HG02852 (cell line): ENCODE data around the gene BCAS3.

Source experiments
- ATAC-seq: cut with Tn5 transposase; IDR thresholded peaks from one replicate; pipeline ENCODE4 v1.9.1; 2021; ENCODE audit warnings: mild to moderate bottlenecking, moderate library complexity; ENCODE audit not compliant: unreplicated experiment

The BCAS3 gene

DNA sequence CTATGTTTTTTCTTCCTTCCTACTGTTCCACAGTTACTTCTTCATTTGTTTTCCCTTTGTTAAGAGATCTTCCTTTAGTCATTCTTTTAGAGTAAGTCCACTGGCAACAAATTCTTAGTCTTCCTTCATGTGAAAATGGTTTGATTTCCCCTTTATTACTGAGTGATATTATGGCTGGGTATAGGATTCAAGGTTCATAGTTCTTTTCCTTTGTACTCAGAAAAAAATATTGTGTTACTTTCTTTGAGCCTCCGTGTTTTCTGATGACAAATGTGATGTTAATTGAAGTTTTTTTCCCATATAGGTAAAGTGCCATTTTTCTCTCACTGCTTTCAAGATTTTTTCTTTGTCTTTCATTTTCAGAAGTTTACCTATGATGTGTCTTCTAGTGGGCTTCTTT is 438.9 kb downstream of the BCAS3 start:
- ATAC-seq: no peak

DNA sequence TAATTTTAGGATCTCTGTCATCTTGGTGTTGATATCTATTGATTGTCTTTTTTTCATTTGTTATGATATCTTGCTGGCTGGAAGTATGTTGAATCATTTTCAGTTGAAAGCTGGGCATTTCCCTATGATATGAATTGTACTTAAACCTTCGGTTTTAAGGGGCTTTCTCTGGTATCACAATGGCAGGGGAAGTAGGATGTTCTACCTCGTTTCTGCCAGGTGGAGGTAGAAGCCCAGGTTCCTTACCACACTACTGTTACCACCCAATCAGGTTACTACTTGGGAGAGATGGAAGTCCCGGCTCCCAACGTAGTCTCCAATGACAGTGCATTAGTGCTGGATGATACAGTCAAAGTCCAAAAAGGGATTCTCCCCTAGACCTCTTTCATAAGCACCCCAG is 440.3 kb downstream of the BCAS3 start:
- ATAC-seq: no peak

DNA sequence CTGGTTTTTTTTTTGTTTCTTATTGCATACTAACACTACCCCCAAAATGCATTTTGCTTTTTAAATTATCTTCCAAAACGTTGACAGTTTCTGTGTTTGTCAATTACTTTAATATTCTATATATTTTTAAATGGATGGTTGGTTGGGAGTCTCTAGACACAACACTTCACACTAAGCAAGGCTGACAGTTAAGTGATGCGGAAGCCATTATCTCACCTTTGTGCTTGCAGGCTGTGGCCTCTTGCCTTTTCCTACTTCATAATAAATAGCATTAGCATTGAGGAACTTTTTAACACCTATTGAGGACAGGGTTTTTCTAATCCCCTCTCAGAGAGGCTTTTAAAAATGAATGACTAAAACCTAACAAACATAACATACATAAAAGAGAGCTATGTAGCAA is 441.2 kb downstream of the BCAS3 start:
- ATAC-seq: no peak

DNA sequence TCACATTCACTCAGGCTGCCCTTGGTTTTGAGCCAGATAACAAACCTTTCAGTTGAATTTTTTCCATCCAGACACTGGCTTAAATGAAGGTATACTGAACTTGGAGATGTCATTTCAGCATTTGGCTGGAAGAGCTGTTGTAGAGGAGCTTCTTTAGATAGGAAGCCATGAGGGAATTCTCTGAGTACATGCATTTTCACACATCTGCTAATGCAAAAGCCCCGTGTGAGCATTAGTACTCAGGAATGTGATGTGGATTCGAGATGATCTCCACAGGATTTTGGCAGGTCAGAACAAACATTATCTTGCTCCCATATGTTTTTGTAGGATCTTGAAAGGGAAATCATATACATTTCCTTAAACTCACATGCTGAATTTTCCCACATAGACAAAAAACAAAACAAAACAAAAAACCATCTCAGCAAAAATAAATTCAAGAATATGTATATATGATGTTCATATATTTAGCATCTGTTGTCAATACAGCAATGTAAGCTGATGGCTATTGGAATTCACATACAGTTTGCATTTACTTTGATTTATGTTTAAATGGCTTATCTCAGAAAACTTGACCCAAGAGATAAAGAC is 444.8 kb downstream of the BCAS3 start:
- ATAC-seq: no peak

DNA sequence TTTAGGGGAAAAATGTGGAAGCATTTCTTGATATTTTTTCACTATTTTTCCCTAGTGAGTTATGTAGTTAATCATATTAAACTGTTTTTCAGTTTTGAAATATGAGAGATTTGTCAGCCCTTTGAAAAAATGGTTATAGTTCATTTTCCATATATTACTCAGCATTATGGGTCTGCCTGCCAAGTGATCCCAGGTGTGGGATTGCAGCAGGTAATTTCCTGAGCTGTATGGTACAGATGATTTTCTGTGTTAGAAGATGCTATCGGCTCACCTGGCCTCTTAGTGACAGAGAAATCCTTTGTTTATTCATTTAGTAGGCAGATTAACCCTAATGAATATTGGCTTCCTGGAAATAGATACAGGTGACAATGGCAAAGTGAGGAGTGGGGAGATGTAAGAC is 446.9 kb downstream of the BCAS3 start:
- ATAC-seq: no peak

DNA sequence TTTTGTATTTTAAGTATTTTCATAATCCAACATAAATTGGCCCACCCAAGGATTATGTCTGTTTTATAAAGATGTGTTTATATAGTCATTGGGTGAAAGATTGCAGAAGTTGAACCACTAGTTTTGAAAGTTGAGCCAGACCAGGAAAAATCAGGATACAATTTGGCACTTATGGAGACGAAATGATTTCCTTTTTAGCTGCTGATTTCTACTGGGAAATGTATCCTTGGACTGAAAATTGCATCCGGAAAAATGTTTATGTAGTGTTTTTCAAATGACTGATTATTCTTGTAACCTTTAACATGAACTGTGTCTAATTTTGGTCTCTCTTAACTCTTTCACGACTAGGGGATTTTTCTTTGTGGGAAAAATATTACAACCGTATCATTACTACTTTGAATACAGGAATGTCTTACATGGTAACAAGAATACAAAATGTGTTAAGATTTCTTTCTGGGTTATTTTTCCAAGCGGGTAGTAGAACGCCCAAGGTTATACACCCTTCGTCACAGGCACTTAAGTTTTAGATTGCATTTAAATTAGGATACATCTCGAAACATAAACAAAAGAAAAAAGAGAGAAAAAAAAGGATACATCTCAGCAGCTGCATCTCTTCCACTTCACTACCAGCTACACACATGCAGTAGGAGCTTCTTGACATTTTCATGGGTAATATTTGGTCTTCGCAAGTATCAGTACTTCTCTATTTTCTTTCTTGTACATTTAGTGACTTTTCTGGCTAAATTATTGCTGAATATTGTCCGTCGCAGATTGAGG is 449.0 kb downstream of the BCAS3 start:
- no peak for ATAC-seq

DNA sequence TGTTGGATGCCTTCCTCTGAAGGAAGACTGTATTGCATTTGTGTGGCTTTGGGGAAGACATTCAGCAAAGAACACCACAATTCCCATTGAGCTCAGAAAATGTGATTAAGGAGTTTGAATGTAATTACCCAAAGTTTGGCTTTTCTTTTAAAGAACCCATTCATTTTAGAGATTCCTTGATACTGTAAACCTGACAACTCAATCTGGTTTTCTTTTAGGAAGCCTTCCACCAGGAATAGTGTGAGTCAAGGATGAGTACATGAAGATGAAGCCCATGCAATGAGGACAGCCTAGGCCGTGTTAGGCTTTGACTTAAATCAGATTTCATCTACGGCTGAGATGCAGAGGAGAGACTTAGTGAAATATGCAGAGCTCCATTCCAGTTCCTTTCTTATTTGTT is 450.3 kb downstream of the BCAS3 start:
- ATAC-seq: no peak

DNA sequence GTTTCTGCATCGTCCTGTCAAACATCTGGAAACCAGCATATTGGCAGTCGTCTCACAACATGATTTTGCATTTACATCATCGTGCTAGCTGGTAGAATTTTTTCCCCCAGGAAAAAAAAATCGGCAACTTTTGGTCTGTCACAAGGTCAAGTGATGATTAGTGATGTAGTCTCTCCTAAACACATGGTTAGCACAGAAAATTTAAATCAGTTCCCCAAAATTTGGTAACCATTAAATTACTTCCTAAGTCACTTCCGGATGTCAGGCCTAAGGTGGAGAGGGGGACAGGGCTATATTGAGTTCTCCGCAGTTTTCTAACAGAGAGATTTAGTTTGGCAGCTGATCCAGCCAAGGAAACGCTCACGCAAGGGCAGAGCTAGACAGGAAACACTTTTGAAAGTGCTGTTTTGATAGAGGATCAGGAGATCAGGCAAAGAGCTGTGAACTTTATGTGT is 451.0 kb downstream of the BCAS3 start:
- no peak for ATAC-seq

DNA sequence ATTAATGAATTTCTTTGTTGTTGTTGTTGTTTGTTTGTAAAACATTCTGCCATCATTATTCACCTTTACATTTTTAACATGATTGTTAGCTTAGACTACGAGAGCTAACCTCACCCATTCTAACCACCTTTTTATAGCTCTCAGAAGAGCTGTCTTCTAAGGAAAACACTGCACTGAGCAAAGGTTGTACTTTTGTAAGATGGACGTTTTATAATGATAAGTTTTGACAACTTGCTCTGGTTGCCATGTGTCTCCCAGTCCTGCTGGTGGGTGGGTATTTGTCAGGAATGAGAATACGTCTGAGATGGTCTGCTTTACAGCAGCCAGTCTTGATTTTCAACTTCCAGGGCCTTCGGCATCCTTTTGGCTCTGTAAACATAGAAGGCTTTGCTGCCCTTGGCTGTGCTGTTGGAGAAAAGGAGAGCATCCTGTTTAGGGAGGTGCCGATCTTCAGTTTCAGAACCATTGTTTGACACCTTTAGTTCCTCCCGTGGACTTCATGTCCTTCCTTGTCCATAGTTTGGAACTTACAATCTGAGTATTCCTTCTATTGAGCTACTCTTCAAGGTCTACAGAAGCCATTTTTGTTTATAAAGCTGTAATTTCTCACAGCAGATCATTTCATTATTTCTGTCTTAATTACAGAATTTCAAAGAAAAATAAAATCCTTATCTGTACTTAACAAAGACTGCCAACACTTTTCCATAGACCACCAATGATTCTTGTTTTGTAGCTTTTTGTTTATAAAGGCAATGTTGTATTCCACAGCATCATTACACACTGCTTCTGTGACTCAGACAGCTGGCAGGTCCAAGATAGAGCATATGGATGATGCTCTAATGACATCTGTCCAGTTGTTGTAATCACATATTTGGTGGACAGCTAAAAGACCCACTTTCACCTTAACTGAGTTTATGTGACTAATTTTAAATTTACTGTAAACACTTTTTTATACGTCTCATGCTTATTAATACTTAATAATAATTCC is 451.9 kb downstream of the BCAS3 start:
- ATAC-seq: no peak

DNA sequence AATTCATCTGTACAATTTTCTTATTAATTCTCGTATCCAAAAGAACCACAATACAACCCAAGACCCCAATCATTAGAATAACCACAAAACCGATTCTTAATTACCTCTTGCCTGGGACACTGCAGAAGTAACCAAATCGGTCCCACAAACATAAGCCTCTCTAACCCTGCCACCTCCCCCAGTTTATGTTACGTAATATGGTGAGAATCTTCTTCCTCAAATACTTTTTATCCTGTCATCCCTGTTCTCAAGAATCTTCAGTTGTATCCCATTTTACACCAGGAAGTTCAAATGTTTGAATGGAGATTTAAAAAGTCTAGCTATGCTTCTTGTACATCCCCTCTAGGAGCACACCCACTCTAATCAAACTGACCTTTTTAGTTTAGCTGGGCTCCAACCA is 452.7 kb downstream of the BCAS3 start:
- ATAC-seq: no peak

DNA sequence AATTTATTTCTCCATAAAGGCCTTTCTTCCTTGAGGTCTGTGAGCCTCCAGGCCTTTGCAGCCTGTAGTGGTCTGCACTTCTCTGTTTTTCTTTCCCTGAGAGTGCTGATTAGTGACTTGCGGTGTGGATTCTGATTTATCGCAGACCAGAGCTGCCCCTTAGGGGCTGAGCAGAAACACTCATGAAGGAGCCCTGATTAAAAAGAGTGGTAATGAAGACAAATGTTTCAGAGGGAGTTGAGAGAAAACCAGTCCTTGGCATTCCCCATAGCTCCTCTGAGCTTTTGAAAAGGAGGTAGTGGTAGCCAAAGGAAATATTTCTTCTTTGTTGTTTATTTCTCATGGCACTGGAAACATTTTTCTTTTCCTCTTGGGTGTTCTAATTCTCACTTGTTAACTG is 453.9 kb downstream of the BCAS3 start:
- ATAC-seq: no peak

DNA sequence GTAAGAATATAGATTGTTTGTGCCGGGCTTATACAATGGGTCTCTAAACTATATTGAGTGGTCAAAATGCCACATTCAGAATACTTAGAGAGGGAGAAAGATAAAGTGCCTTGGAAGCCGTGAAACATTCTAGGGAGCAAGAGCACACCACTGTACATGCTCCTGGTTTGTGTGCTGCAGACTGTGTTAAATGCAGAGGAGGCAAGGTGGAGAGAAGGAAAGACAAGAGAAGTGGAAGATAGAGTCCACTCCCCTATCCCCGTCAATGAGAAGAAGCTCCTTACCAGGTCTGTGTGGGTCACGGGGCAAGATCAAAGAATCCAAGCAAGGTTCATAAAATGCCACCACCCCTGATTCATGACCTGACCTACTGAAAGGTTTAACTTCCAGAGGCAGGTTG is 454.9 kb downstream of the BCAS3 start:
- ATAC-seq: no peak

DNA sequence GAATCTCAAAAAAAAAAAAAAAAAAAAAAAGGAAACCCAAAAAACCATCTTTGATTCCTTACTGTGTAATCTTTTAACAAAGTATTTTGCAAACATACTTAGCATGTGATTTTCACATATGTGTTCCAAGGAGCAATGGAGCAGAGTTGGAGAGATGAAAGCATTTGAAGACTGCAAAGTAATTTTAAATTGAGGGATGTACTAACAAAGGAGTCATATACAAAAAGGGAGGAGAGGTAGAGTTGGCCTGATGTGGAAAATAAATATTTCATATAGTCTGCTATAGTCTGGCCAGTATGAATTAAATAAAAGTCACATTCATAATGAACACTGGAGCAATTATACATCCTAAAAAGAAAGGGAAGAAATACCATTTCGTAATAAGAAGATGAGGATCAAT is 456.2 kb downstream of the BCAS3 start:
- no peak for ATAC-seq

DNA sequence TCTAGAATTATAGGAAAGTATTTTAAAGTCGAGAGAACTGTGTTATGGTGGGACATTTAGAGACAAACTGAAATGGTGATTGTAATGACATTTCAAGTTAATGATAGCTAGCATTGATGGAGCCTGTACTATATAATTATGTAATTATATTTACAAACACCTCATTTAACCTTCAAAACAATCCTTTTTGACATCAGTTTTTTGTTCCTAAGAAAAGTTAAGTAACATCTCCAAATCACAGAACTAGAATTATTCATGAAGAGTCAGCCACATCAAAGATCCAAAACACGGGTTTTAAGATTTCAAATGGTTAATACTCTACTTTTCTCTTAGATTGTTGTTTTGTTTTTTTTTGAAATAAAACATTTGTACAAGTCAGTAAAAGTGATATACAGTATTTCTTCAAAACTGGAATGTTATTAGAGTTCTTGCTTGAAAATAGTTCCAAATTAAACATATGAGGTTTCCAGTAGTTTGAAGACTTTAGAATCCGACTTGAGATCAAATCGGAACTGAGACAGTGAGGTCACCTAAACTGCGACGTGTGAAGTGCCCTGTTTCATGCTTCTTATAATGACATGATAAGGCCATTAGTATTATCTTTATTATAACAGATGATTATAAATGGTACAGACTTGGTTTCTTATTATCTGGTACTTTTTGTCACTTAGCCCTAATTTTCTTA is 457.0 kb downstream of the BCAS3 start:
- ATAC-seq: no peak

DNA sequence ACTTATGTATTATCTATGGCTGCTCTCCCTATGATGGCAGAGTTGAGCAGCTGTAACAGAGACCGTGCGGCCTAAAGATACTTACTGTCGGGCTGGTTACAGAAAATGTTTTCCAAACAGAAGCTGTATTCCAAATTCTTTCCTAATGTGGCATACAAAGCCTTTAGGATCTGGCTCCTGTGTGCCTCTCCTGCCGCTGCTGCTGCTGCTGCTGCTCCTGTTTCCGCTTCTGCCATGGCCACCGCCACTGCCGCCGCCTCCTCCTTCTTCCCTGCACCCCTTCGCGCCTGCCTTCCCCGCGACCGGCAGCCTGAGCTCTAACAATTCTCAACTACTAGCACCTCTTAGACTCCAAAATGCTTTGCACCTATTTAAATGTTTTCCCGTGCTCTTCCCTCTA is 458.1 kb downstream of the BCAS3 start:
- no peak for ATAC-seq

DNA sequence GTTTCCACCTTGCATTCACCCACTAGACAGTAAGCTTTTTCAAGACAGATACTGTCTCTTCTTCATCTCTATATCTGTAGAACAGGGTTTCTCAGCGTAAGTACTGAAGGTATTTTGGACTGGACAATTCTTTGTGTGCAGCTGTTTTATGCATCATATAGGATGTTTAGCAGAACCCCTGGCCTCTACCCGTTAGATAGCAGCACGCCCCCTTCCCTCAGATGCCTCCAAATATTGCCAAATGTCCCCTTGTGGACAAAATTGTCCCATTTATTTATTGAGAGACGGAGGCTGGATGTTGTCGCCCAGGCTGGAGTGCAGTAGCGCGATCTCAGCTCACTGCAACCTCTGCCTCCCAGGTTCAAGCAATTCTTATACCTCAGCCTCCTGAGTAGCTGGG is 458.6 kb downstream of the BCAS3 start:
- no peak for ATAC-seq

DNA sequence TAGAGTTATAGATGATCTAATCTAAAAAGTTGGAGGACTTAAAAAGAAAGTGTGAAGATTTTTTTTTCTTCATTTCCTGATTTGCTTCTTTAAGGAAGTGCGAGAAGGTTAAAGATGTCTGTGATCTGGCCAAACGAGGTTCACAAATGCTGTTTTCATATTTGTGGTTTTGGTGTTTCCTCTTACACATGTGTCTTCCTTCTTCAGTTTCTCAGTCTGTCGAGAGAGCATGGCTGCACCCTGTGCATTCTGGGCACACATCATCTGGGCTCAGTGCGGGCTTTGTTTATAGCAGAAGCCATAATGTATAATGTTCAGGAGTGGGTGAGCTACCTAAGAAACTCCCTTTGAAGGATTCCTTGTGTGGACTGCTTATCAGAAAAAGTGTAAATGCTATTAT is 461.6 kb downstream of the BCAS3 start:
- ATAC-seq: peak; percentile 93

DNA sequence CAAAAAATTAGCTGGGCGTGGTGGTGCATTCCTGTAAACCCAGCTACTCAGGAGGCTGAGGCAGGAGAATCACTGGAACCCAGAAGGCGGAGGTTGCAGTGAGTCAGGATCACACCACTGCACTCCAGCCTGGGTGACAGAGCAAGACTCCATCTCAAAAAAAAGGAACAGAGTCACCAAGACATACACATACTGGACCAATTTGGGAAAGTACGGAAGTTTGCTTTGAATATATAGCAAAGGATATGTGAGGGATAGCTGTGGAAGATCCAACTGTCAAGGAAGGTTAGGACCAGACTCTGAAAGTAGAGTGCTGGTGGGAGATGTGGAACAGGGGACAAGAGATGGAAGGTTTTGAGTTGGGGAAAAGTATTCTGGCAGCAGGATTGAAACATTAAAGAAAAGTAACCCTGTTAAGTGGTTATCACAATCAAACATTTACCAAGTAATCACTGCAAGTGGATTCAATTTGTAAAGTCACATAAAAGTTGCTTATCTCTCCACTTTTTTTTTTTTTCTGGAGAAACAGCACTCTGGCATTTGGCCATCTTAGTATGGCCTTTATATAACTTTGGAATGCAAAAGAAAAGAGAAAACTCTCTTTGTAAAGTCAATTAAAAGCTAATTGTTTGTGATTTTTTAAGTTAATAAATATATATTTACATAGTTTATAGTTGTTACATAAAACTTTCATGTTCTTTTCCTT is 462.6 kb downstream of the BCAS3 start:
- ATAC-seq: no peak

DNA sequence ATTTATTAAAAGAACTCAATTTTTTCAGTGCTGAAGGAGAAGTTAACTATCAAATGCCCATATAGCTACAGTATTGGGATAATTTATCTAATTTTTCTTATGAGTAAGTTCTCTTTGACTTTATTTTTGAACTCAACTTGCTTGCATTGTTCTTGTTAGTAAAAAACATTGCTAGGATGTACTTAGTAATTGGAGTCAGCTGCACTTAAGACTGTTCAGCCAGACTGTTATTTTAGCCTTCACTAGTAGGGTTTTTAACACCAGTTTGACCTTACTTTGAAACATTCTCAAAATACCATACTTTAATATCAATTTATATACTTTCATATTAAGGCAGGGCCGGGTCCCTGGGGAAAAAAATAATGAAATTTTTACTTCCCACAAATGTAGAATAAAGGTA is 465.4 kb downstream of the BCAS3 start:
- ATAC-seq: no peak

DNA sequence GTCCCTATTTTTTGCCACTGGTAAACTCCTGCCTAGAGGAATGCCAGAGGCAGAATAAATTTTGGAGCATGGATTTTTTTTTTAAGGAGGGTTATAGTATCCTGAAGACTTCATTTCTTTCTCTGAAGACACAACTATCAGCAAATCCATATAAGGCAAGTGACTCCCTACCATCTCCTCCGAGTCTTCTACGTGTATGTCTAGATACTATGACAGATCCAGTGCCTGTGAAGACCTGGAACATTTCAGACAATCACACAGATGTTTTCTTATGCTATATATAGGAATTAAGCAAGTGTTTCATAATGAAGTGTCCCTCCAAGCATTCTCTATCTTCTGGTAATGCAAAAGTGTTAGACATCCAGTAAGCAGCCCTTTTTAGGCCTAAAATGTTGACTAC is 466.5 kb downstream of the BCAS3 start:
- no peak for ATAC-seq
